ENCODE results near the gene ART4. TPM values are rescaled to one million over a fixed set of nuclear protein-coding genes. Genes with fewer than 3 reads are reported as not detected.

The ART4 gene
- polyA plus RNA-seq, 1 donor from 2014 or later: not detected

DNA sequence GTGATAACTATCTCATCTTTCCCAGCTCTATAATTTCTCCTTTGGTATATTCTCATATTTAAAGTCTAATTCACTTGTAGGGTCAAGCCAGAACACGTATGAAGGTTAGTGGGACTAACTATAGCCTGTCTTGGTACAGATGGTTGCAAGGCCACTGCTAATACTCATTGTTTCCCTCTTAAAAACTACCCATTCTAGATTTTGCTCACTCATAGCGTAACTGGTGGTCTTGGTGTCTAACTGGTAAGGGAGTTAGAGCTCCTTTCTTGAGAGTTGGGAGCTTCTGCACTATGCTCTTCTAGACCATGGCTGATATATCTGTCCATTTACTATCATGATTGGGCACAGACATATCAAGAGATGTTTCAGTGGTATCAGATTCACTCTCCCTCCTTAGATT is 33.5 kb upstream of the ART4 start:
- Histone ChIP-seq H3K27me3 (ENCODE audit: insufficient read depth, low read depth, low read length) (no peaks in the 10 kb centered on the region), H3K9me3 (ENCODE audit: low read length) (no peaks in the 10 kb centered on the region), H3K9ac (ENCODE audit: low read length) (no peak overlapping the region), H2AFZ (ENCODE audit: low read depth, low read length) (no peak overlapping the region), H3K4me3 (ENCODE audit: low read length) (no peak overlapping the region), H3K79me2 (replicated peaks; ENCODE audit: insufficient read depth, low read length) (no peaks in the 10 kb centered on the region), H3K4me2 (ENCODE audit: low read length) (no peak overlapping the region), H3F3A (ENCODE audit: insufficient read depth, low read length, poor library complexity, severe bottlenecking) (no peaks in the 10 kb centered on the region), H3K9me2 (ENCODE audit: insufficient read depth, low read length) (no peaks in the 10 kb centered on the region), H4K20me1 (ENCODE audit: insufficient read depth) (no peaks in the 10 kb centered on the region), H3K36me3 (ENCODE audit: insufficient read depth, low read length) (no peaks in the 10 kb centered on the region), H3K27ac (ENCODE audit: low read length) (no peak overlapping the region)
- TF ChIP-seq EP300 (conservative IDR thresholded peaks at IDR 0.05; ENCODE audit: poor library complexity, severe bottlenecking): no peak
- TF ChIP-seq, protein P1, sequence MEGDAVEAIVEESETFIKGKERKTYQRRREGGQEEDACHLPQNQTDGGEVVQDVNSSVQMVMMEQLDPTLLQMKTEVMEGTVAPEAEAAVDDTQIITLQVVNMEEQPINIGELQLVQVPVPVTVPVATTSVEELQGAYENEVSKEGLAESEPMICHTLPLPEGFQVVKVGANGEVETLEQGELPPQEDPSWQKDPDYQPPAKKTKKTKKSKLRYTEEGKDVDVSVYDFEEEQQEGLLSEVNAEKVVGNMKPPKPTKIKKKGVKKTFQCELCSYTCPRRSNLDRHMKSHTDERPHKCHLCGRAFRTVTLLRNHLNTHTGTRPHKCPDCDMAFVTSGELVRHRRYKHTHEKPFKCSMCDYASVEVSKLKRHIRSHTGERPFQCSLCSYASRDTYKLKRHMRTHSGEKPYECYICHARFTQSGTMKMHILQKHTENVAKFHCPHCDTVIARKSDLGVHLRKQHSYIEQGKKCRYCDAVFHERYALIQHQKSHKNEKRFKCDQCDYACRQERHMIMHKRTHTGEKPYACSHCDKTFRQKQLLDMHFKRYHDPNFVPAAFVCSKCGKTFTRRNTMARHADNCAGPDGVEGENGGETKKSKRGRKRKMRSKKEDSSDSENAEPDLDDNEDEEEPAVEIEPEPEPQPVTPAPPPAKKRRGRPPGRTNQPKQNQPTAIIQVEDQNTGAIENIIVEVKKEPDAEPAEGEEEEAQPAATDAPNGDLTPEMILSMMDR (IDR thresholded peaks at IDR 0.05; ENCODE audit: poor library complexity, severe bottlenecking): no peak
- TF ChIP-seq MXI1 (conservative IDR thresholded peaks at IDR 0.05; ENCODE audit: poor library complexity, severe bottlenecking): no peak
- TF ChIP-seq POLR2AphosphoS5 (IDR thresholded peaks at IDR 0.05): no peak
- no peak for TF ChIP-seq TAF1 (IDR thresholded peaks at IDR 0.05; ENCODE audit: low read depth)
- TF ChIP-seq, protein P2, sequence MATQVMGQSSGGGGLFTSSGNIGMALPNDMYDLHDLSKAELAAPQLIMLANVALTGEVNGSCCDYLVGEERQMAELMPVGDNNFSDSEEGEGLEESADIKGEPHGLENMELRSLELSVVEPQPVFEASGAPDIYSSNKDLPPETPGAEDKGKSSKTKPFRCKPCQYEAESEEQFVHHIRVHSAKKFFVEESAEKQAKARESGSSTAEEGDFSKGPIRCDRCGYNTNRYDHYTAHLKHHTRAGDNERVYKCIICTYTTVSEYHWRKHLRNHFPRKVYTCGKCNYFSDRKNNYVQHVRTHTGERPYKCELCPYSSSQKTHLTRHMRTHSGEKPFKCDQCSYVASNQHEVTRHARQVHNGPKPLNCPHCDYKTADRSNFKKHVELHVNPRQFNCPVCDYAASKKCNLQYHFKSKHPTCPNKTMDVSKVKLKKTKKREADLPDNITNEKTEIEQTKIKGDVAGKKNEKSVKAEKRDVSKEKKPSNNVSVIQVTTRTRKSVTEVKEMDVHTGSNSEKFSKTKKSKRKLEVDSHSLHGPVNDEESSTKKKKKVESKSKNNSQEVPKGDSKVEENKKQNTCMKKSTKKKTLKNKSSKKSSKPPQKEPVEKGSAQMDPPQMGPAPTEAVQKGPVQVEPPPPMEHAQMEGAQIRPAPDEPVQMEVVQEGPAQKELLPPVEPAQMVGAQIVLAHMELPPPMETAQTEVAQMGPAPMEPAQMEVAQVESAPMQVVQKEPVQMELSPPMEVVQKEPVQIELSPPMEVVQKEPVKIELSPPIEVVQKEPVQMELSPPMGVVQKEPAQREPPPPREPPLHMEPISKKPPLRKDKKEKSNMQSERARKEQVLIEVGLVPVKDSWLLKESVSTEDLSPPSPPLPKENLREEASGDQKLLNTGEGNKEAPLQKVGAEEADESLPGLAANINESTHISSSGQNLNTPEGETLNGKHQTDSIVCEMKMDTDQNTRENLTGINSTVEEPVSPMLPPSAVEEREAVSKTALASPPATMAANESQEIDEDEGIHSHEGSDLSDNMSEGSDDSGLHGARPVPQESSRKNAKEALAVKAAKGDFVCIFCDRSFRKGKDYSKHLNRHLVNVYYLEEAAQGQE (IDR thresholded peaks at IDR 0.05; ENCODE audit: borderline replicate concordance): no peak
- no peak for TF ChIP-seq EZH2 (IDR thresholded peaks at IDR 0.05; ENCODE audit: borderline replicate concordance, insufficient read depth, low read length, poor library complexity, severe bottlenecking)

DNA sequence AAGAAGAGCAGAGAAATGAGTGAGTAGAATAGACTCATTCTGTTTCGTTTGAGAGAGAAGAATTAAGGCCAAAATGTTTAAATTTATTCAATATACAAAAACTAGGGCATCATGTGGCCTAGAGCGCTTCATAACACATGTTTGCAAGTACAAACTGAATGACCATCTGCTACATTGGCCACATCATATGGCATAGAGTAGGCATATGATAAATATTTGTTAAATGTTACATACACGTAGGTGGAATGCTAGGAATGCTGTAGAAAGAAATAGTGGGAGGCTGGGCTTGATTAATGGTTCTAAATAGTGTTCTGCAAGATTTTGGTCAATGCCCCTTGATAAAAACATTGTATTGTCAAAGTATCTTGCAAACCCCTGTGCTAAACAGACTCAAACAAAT is 31.6 kb upstream of the ART4 start:
- Histone ChIP-seq H3K4me3 (ENCODE audit: low read length) (no peak overlapping the region), H4K20me1 (ENCODE audit: insufficient read depth) (no peaks in the 10 kb centered on the region), H3K9me3 (ENCODE audit: low read length) (no peaks in the 10 kb centered on the region), H3K27ac (ENCODE audit: low read length) (no peak overlapping the region), H3K4me2 (ENCODE audit: low read length) (no peak overlapping the region), H3K27me3 (ENCODE audit: insufficient read depth, low read depth, low read length) (no peaks in the 10 kb centered on the region), H3K79me2 (replicated peaks; ENCODE audit: insufficient read depth, low read length) (no peaks in the 10 kb centered on the region), H2AFZ (ENCODE audit: low read depth, low read length) (no peak overlapping the region), H3K36me3 (ENCODE audit: insufficient read depth, low read length) (no peaks in the 10 kb centered on the region), H3K9me2 (ENCODE audit: insufficient read depth, low read length) (no peaks in the 10 kb centered on the region), H3F3A (ENCODE audit: insufficient read depth, low read length, poor library complexity, severe bottlenecking) (no peaks in the 10 kb centered on the region), H3K9ac (ENCODE audit: low read length) (no peak overlapping the region)
- TF ChIP-seq TAF1 (IDR thresholded peaks at IDR 0.05; ENCODE audit: low read depth): no peak
- no peak for TF ChIP-seq RAD21 (conservative IDR thresholded peaks at IDR 0.05)
- no peak for TF ChIP-seq POLR2AphosphoS5 (IDR thresholded peaks at IDR 0.05)
- TF ChIP-seq SMC3 (conservative IDR thresholded peaks at IDR 0.05; ENCODE audit: poor library complexity): no peak
- no peak for TF ChIP-seq EP300 (conservative IDR thresholded peaks at IDR 0.05; ENCODE audit: poor library complexity, severe bottlenecking)

Measured in neural cell (in vitro differentiated cells).